A549 (cell line): Measurements from ENCODE around the gene FGF18. TPM values are rescaled to one million over a fixed set of nuclear protein-coding genes. Genes with fewer than 3 reads are reported as not detected.
A peak's percentile ranks its signal among the peaks of the same experiment; 100 is the strongest.

Experiments
- ATAC-seq, 2 experiments: fragments of 200-7000 bp in 1 of 2; fragments of >200 bp in 1 of 2; cut with Nextera tagmentation in 1 of 2; cut with Tn5 transposase in 1 of 2; 3 replicates each; pipeline versions ENCODE4 v1.8.0 to v1.9.1; 2018 to 2020; ENCODE audit warnings: mild to moderate bottlenecking in 1 of 2, moderate library complexity in 1 of 2
- CTCF ChIA-PET: fragments of 300-600 bp; sonication (Branson Sonifier 250); formaldehyde crosslinking; extraction: SDS; loops from one replicate; lab custom pipeline; 2021; ENCODE audit warnings: antibody characterized with exemption, inconsistent platforms; lab: Yijun Ruan, JAX
- POLR2A ChIA-PET: fragments of 350-600 bp; formaldehyde crosslinking; extraction: SDS; loops from one replicate; lab custom pipeline; 2021; ENCODE audit warnings: antibody characterized with exemption, inconsistent platforms; lab: Yijun Ruan, JAX
- DNase-seq, 2 experiments: peaks; one replicate each; pipeline versions ENCODE4 v3.0.0 to v3.0.0-alpha.2; 2011 to 2016; ENCODE audit warnings: low read depth in 1 of 2, low spot score in 1 of 2
- FAIRE-seq: peaks from 2 replicates; lab custom pipeline; 2011; peaks lifted over from hg19 to GRCh38; lab: Jason Lieb, UNC
- H3K27ac ChIP-seq, 2 experiments: fragments of >200 bp; sonication (Bioruptor Twin); formaldehyde crosslinking; 3 replicates each; pipeline ENCODE4 v1.5.1; 2016 to 2017
- H3K4me1 ChIP-seq: fragments of >200 bp; sonication (Bioruptor Twin); formaldehyde crosslinking; 3 replicates; pipeline ENCODE4 v1.6.1; 2016
- H3K4me2 ChIP-seq: fragments of >200 bp; sonication (Bioruptor Twin); formaldehyde crosslinking; 3 replicates; pipeline ENCODE4 v1.6.1; 2016
- H3K4me3 ChIP-seq: fragments of >200 bp; sonication (Bioruptor Twin); formaldehyde crosslinking; 3 replicates; pipeline ENCODE4 v1.5.1; 2016
- H3K9me3 ChIP-seq: fragments of >200 bp; sonication (Bioruptor Twin); formaldehyde crosslinking; 3 replicates; pipeline ENCODE4 v1.6.1; 2016
- BCL3 ChIP-seq: fragments of >200 bp; sonication (Bioruptor Twin); formaldehyde crosslinking; IDR thresholded peaks from 3 replicates; pipeline ENCODE4 v1.6.1; 2016
- CTCF ChIP-seq: fragments of >200 bp; sonication (Bioruptor Twin); formaldehyde crosslinking; IDR thresholded peaks from 3 replicates; pipeline ENCODE4 v1.5.1; 2016
- E2F6 ChIP-seq: IDR thresholded peaks from 2 replicates; pipeline ENCODE4 v1.6.1; 2012; ENCODE audit warnings: low read depth, borderline replicate concordance
- EHF ChIP-seq: fragments of 250-450 bp; sonication (Bioruptor Pico); IDR thresholded peaks from 2 replicates; pipeline ENCODE4 v1.5.0; 2020; ENCODE audit warnings: mild to moderate bottlenecking
- EP300 ChIP-seq, 2 experiments: fragments of >200 bp; sonication (Bioruptor Twin); formaldehyde crosslinking; IDR thresholded peaks; 2 replicates in 1 of 2; 3 replicates in 1 of 2; pipeline ENCODE4 v1.6.1; 2016 to 2017
- FOSB ChIP-seq: fragments of 250-450 bp; sonication (Bioruptor Pico); IDR thresholded peaks from 2 replicates; pipeline ENCODE4 v1.5.0; 2020; ENCODE audit warnings: mild to moderate bottlenecking, moderate library complexity
- FOSL2 ChIP-seq, 2 experiments: fragments of 450-650 bp in 1 of 2; fragments of >200 bp in 1 of 2; sonication (Bioruptor Twin) in 1 of 2; formaldehyde crosslinking; IDR thresholded peaks; 2 replicates each; pipeline versions ENCODE4 v1.5.0 to v1.6.1; 2016 to 2020; ENCODE audit warnings: mild to moderate bottlenecking in 1 of 2, moderate library complexity in 1 of 2
- HMGXB4 ChIP-seq: fragments of 250-450 bp; sonication (Bioruptor Pico); IDR thresholded peaks from 2 replicates; pipeline ENCODE4 v1.5.0; 2021; ENCODE audit warnings: mild to moderate bottlenecking, moderate library complexity, borderline replicate concordance
- HOXB13 ChIP-seq: fragments of 250-450 bp; sonication (Bioruptor Pico); IDR thresholded peaks from 2 replicates; pipeline ENCODE4 v1.5.0; 2020; ENCODE audit warnings: low read depth, mild to moderate bottlenecking, moderate library complexity
- HOXB5 ChIP-seq: fragments of 250-450 bp; sonication (Bioruptor Pico); IDR thresholded peaks from 2 replicates; pipeline ENCODE4 v1.5.0; 2020; ENCODE audit warnings: mild to moderate bottlenecking, moderate library complexity
- JUN ChIP-seq, 2 experiments: fragments of >200 bp; sonication (Bioruptor Twin); formaldehyde crosslinking; IDR thresholded peaks; 2 replicates in 1 of 2; 3 replicates in 1 of 2; pipeline ENCODE4 v1.6.1; 2016 to 2017
- JUNB ChIP-seq: fragments of >200 bp; sonication (Bioruptor Twin); formaldehyde crosslinking; IDR thresholded peaks from 2 replicates; pipeline ENCODE4 v1.6.1; 2016
- KDM5A ChIP-seq: fragments of 200-600 bp; sonication (generic); IDR thresholded peaks from 2 replicates; pipeline ENCODE4 v1.6.1; 2016; ENCODE audit warnings: antibody characterized with exemption, mild to moderate bottlenecking
- MAZ ChIP-seq: fragments of 150-350 bp; IDR thresholded peaks from 2 replicates; pipeline ENCODE4 v1.6.1; 2014; ENCODE audit warnings: antibody characterized with exemption, low read depth, low read length, borderline replicate concordance
- MYC ChIP-seq: IDR thresholded peaks from 2 replicates; pipeline ENCODE4 v1.6.1; 2012; ENCODE audit warnings: mild to moderate bottlenecking, inconsistent platforms, low read length, improper control_type of control experiment, borderline replicate concordance
- PHF8 ChIP-seq: fragments of 200-600 bp; sonication (generic); IDR thresholded peaks from 2 replicates; pipeline ENCODE4 v1.6.1; 2016; ENCODE audit warnings: low read depth, mild to moderate bottlenecking, antibody characterized with exemption, moderate library complexity, borderline replicate concordance
- POLR2A ChIP-seq: IDR thresholded peaks from 2 replicates; pipeline ENCODE4 v1.6.1; 2012; ENCODE audit warnings: mild to moderate bottlenecking, low read length
- POLR2AphosphoS2 ChIP-seq: conservative IDR thresholded peaks from 2 replicates; pipeline ENCODE4 v1.6.1; 2012; ENCODE audit warnings: low read length, improper control_type of control experiment, inconsistent platforms
- RARB ChIP-seq: fragments of 250-450 bp; sonication (Bioruptor Pico); IDR thresholded peaks from 2 replicates; pipeline ENCODE4 v1.8.0; 2021; ENCODE audit warnings: mild to moderate bottlenecking, moderate library complexity
- RNF2 ChIP-seq: fragments of 200-600 bp; sonication (generic); IDR thresholded peaks from 2 replicates; pipeline ENCODE4 v1.6.1; 2016; ENCODE audit warnings: low read depth, mild to moderate bottlenecking, antibody characterized with exemption, moderate library complexity, borderline replicate concordance
- TFCP2L1 ChIP-seq: fragments of 250-450 bp; sonication (Bioruptor Pico); IDR thresholded peaks from 2 replicates; pipeline ENCODE4 v1.5.0; 2021; ENCODE audit warnings: mild to moderate bottlenecking
- TP53 ChIP-seq: fragments of 250-450 bp; sonication (Bioruptor Pico); IDR thresholded peaks from 2 replicates; pipeline ENCODE4 v1.5.0; 2021; ENCODE audit warnings: mild to moderate bottlenecking, moderate library complexity
- USF2 ChIP-seq: fragments of 450-650 bp; IDR thresholded peaks from 2 replicates; pipeline ENCODE4 v1.6.1; 2014; ENCODE audit warnings: antibody characterized with exemption
- ZFP36 ChIP-seq: fragments of 450-650 bp; IDR thresholded peaks from 2 replicates; pipeline ENCODE4 v1.6.1; 2014; ENCODE audit warnings: borderline replicate concordance; ENCODE audit not compliant: partially characterized antibody
- ZNF302 ChIP-seq: fragments of 250-450 bp; sonication (Bioruptor Pico); IDR thresholded peaks from 2 replicates; pipeline ENCODE4 v1.9.0; 2021; ENCODE audit warnings: inconsistent platforms, mild to moderate bottlenecking, moderate library complexity
- WGBS: methylation state at CpG from one replicate; pipeline ENCODE4 v1.1.6; 2017; ENCODE audit errors: missing lambda C conversion rate; 5-methylcytosine and 5-hydroxymethylcytosine counted together
- polyA plus RNA-seq, 4 experiments: library from polyadenylated mRNA; depleted of rRNA in 3 of 4; stranded (reverse); fragments of >200 nt; fragmentation: RNase III in 1 of 4; extraction: RNeasy Plus Mini Kit Qiagen cat#74134 plus additional on column Dnase treatment in 1 of 4; gene quantifications; 2 replicates in 3 of 4; 3 replicates in 1 of 4; pipeline ENCODE4 v1.2.3, GENCODE V29; 2011 to 2017

FGF18 gene
- polyA plus RNA-seq, 2 of the 4 experiments (the other 2 are of a cell fraction): 0.09 to 0.16 TPM

GRCh38 chr5:171387970-171388815, 31.3 kb upstream of the FGF18 start (continued):
- TF ChIP-seq PHF8: peak; percentile 99
- TF ChIP-seq MAZ: peak; percentile 48; the same call in 1 of the 2 replicates
- peak; percentile 88 for TF ChIP-seq USF2
- no peak for TF ChIP-seq HOXB13 (CRISPR knock-in tag)
- 0 out of 2 replicates have a peak, but pooled peaks have one; percentile 23 for TF ChIP-seq EHF
- no peak; the same call in 1 of the 2 replicates for TF ChIP-seq POLR2AphosphoS2
- TF ChIP-seq FOSB: peak; percentile 67; the same call in 1 of the 2 replicates
- TF ChIP-seq HOXB5 (CRISPR knock-in tag): 0 out of 2 replicates have a peak, but pooled peaks have one; percentile 58
- peak; percentile 16 to 78; a peak in 4 of 5 replicates for TF ChIP-seq JUN (IDR thresholded peaks at IDR 0.05)
- TF ChIP-seq ZFP36: no peak
- peak; percentile 82 for TF ChIP-seq TFCP2L1
- TF ChIP-seq, all 56 proteins: peak for 20

GRCh38 chr5:171388816-171389168, 30.7 kb upstream of the FGF18 start:
- H3K27ac ChIP-seq: peak overlapping the region; percentile 91 to 94
- FAIRE-seq: no peak
- POLR2A ChIA-PET: interaction anchor here (0.6 to 2.3 kb wide), 10 partner anchors 8 to 184 kb away, joined by 3 to 13 read pairs (median 6); no protein-coding TSS in a partner anchor
- no peak for DNase-seq
- H3K4me2 ChIP-seq: peak overlapping the region; percentile 77
- no peaks in the 10 kb centered on the region for H3K9me3 ChIP-seq
- peak overlapping the region; percentile 77 for H3K4me3 ChIP-seq
- peak in 1 of 2 experiments; percentile 0; a peak in 2 of 6 replicates for ATAC-seq
- TF ChIP-seq USF2 (no peak), ZNF302 (CRISPR knock-in tag) (no peak), CTCF (no peak), POLR2AphosphoS2 (no peak; the same call in 1 of the 2 replicates), TFCP2L1 (0 out of 2 replicates have a peak, but pooled peaks have one; percentile 50), JUNB (no peak), TP53 (CRISPR knock-in tag) (peak; percentile 60; the same call in 1 of the 2 replicates), POLR2A (no peak), RARB (CRISPR knock-in tag) (peak; percentile 33; the same call in 1 of the 2 replicates), MYC (no peak), RNF2 (no peak), FOSL2 (IDR thresholded peaks at IDR 0.05) (no peak), FOSL2 (CRISPR knock-in tag; IDR thresholded peaks at IDR 0.05) (no peak), BCL3 (no peak), EP300 (IDR thresholded peaks at IDR 0.05) (no peak), JUN (IDR thresholded peaks at IDR 0.05) (no peak), KDM5A (no peak), HMGXB4 (CRISPR knock-in tag) (no peak), E2F6 (no peak)
- CTCF ChIA-PET: interaction anchor here (1.7 kb wide), 1 partner anchor 10 kb away, joined by 5 read pairs; no protein-coding TSS in a partner anchor
- peaks cover 35% of the 10 kb centered on the region for H3K4me1 ChIP-seq
- 1% methylated on average over 14 of the region's 14 CpGs for WGBS
